Airway epithelial cell (primary cell): ENCODE data around the gene MMGT1. TPM values are rescaled to one million over a fixed set of nuclear protein-coding genes. Genes with fewer than 3 reads are reported as not detected.

Source experiments
- total RNA-seq: library from RNA; depleted of rRNA; stranded (reverse); fragments of >200 nt; gene quantifications from 2 replicates; pipeline ENCODE4 v1.2.3, GENCODE V29; 2015

Gene MMGT1
- total RNA-seq, result 10.9 and 16.3 TPM in 2 replicates

GRCh38 chrX:135973548-135974278 lies at the start of gene MMGT1:
TSS of gene MMGT1 (minus strand) at chrX:135973988. CDS start at chrX:135973675, 313 bp downstream.

DNA sequence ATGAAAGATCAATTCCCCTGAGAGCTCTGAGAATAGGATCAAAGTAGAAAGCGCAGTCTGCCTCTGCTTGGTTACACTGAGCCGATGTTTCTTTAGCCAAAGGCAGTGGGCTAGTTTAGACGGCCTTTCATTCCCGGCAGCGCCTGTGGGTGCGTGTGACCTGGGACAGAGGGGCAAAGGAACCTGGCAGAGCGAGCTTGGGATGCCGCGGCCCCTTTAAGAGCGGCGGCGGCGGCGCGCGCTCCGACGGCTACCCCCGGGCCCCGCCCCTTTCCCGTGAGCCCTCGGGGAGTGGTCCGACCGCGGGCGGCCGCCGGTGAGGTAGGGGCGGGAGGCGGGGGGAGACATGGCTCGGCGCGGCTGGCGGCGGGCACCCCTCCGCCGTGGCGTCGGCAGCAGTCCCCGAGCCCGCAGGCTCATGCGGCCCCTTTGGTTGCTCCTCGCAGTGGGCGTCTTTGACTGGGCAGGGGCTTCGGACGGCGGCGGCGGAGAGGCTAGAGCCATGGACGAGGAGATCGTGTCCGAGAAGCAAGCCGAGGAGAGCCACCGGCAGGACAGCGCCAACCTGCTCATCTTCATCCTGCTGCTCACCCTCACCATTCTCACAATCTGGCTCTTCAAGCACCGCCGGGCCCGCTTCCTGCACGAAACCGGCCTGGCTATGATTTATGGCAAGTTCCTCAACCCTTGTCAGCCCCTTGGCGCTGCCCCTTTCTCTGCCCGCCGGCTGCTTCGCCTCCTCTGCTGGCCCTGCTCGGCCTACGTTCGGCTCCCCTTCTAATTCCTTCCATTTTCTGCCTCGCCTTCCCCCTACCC lies 11.6 kb upstream of the MMGT1 start, which contains the start of gene SLC9A6:
Gene SLC9A6 (plus strand): TSS at position 279 of the 816 bp plus-strand sequence. CDS start 224 bp downstream, at position 503.

Other genes starting within 250 kb of the MMGT1 start
- not detected in 2 replicates for gene CT45A3, start 205.8 kb downstream of the MMGT1 start, total RNA-seq
- gene CT45A5, start 188.5 kb downstream of the MMGT1 start, total RNA-seq, result not detected in 2 replicates
- not detected in 2 replicates for gene CT45A6, start 171.2 kb downstream of the MMGT1 start, total RNA-seq
- not detected in 2 replicates for gene CT45A2, start 154.0 kb downstream of the MMGT1 start, total RNA-seq
- not detected in 2 replicates for gene CT45A7, start 136.7 kb downstream of the MMGT1 start, total RNA-seq
- gene CT45A8, start 119.5 kb downstream of the MMGT1 start, total RNA-seq, result not detected in 2 replicates
- gene CT45A9, start 102.2 kb downstream of the MMGT1 start, total RNA-seq, result not detected in 2 replicates
- gene CT45A10, start 80.5 kb downstream of the MMGT1 start, total RNA-seq, result not detected in 2 replicates
- not detected in 2 replicates for gene SAGE1, start 80.3 kb downstream of the MMGT1 start, total RNA-seq
- 12.0 and 15.2 TPM in 2 replicates for gene SLC9A6, start 11.4 kb upstream of the MMGT1 start, total RNA-seq
- 13.9 and 21.8 TPM in 2 replicates for gene FHL1, start 173.5 kb upstream of the MMGT1 start, total RNA-seq